ENCODE data around the gene BPNT1. TPM values are rescaled to one million over a fixed set of nuclear protein-coding genes. Genes with fewer than 3 reads are reported as not detected.

The BPNT1 gene
- total RNA-seq, 4 donors from 2014 or later = 12.3 to 28.8 (median 13.5) TPM

DNA sequence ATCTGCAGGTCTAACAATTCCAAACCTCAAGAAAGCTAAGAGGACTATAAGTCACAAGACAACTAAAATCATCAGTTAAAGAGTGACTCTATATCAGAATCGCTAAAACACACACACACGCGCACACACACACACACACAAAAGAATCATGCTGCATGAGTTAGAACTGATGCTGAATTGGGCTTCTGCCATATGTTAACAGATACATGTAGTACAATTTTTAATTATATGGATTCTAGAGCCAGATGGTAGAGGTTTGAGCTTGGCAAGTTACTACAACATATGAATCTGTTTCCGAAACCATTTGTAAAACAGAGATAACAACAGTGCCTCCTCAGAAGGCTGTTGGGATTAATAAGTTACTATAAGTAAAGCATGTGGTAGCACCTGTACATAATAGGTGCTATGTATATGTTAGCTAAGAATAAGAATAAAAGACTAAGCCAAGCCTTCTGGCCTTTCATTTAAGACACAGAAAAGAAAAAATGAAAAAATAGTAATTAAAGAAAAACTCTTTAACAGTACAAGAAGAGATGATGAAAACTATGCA lies 61.2 kb downstream of the BPNT1 start:
- intact Hi-C loops (cut with DNase I; ENCODE audit: low total_unique reads) = no loop called here
- Histone ChIP-seq H3K27me3 (no peaks in the 10 kb centered on the region), H3K36me3 (peaks cover 0 to 5% of the 10 kb centered on the region in 2 donors), H3K4me1 (no peaks in the 10 kb centered on the region), H3K9me3 (no peaks in the 10 kb centered on the region), H3K4me3 (no peak overlapping the region), H3K27ac (no peak overlapping the region)
- no peak for DNase-seq
- no peak for TF ChIP-seq POLR2A (IDR thresholded peaks at IDR 0.05)
- TF ChIP-seq CTCF (IDR thresholded peaks at IDR 0.05) = no peak

- no peak for TF ChIP-seq POLR2A (IDR thresholded peaks at IDR 0.05)
- TF ChIP-seq CTCF (IDR thresholded peaks at IDR 0.05) = no peak
- H3K9me3 ChIP-seq = no peaks in the 10 kb centered on the region
- no peak for DNase-seq
- no peak overlapping the region for H3K4me3 ChIP-seq
- no peaks in the 10 kb centered on the region for H3K27me3 ChIP-seq
- H3K4me1 ChIP-seq = no peaks in the 10 kb centered on the region
- H3K27ac ChIP-seq = no peak overlapping the region
- intact Hi-C loops (cut with DNase I; ENCODE audit: low total_unique reads) = no loop called here
- H3K36me3 ChIP-seq = no peaks in the 10 kb centered on the region
Measured at GRCh38 chr1:220019071-220019470, 70.5 kb downstream of the BPNT1 start.

- Histone ChIP-seq H3K4me3 (no peak overlapping the region), H3K9me3 (no peaks in the 10 kb centered on the region), H3K4me1 (no peaks in the 10 kb centered on the region), H3K36me3 (no peaks in the 10 kb centered on the region), H3K27me3 (no peaks in the 10 kb centered on the region), H3K27ac (no peak overlapping the region)
- intact Hi-C loops (cut with DNase I; ENCODE audit: low total_unique reads) = no loop called here
- no peak for TF ChIP-seq CTCF (IDR thresholded peaks at IDR 0.05)
- TF ChIP-seq POLR2A (IDR thresholded peaks at IDR 0.05) = no peak
- no peak for DNase-seq
Measured at GRCh38 chr1:220013497-220013896, 76.1 kb downstream of the BPNT1 start.

DNA sequence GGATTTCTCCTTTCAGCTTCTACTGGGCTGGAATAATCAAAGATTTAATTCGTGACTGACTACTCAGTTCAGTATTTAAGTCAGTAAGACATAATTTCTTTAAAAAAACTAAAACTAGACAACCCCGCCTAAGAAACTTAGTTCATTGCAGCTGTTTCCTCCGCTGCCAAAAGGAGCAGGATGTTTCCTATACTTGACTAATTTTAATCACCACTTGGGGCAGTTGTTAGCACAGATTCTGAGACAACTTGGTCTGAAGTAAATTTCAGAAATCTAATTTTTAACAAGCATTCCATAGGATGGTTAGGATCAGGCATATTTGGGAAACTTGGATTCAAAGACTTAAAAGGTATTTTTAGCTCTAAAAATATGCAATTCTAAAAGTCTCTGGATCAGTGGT lies 77.3 kb downstream of the BPNT1 start:
- intact Hi-C loops (cut with DNase I; ENCODE audit: low total_unique reads) = no loop called here
- H3K4me3 ChIP-seq = no peak overlapping the region
- no peaks in the 10 kb centered on the region for H3K36me3 ChIP-seq
- TF ChIP-seq POLR2A (IDR thresholded peaks at IDR 0.05) = no peak
- no peak for TF ChIP-seq CTCF (IDR thresholded peaks at IDR 0.05)
- H3K27me3 ChIP-seq = no peaks in the 10 kb centered on the region
- no peak for DNase-seq
- H3K4me1 ChIP-seq = no peaks in the 10 kb centered on the region
- H3K9me3 ChIP-seq = no peaks in the 10 kb centered on the region
- no peak overlapping the region for H3K27ac ChIP-seq

GRCh38 chr1:220011620-220012019 lies 78.0 kb downstream of the BPNT1 start:
- intact Hi-C loops (cut with DNase I; ENCODE audit: low total_unique reads) = no loop called here

More at GRCh38 chr1:220011620-220012019, 78.0 kb downstream of the BPNT1 start:
- DNase-seq = no peak
- H3K9me3 ChIP-seq = no peaks in the 10 kb centered on the region
- TF ChIP-seq CTCF (IDR thresholded peaks at IDR 0.05) (no peak), POLR2A (IDR thresholded peaks at IDR 0.05) (no peak)
- no peaks in the 10 kb centered on the region for H3K36me3 ChIP-seq
- no peaks in the 10 kb centered on the region for H3K27me3 ChIP-seq
- no peaks in the 10 kb centered on the region for H3K4me1 ChIP-seq
- H3K4me3 ChIP-seq = no peak overlapping the region
- H3K27ac ChIP-seq = no peak overlapping the region

MicroRNAs within 50 kb of the gene (microRNA counts, 767-probe panel; counts per million panel counts)
- microRNA hsa-miR-194-5p = 3,790 to 3,954 counts per million in 2 donors
- 0 counts per million in 2 donors for microRNA hsa-miR-215

Small RNAs within 50 kb of the gene (microRNA-seq; reads per million reads assigned to microRNA genes)
- not detected for gene MIR194-1 (ENCODE audit: borderline microRNAs expressed, borderline replicate concordance)
- not detected for gene MIR215 (ENCODE audit: borderline microRNAs expressed, borderline replicate concordance)

Small RNAs within 50 kb of the gene (small RNA-seq; reads per million reads assigned to genes)
- gene MIR194-1 (not detected), gene MIR215 (0.30 reads per million)

Other genes with a start within 250 kb of the BPNT1 start
- under 1 TPM in 1 of 4 donors, not detected in 3; 0.69 TPM for gene SLC30A10, start 161.2 kb downstream of the BPNT1 start, total RNA-seq
- gene EPRS1, start 43.3 kb downstream of the BPNT1 start, total RNA-seq = 100 to 1,000 TPM in 1 of 4 donors, 10 to 100 TPM in 3; 16.8 to 101 (median 52.2) TPM
- 10 to 100 TPM; 41.0 to 76.5 (median 49.8) TPM for gene IARS2, start 4.3 kb upstream of the BPNT1 start, total RNA-seq
- gene RAB3GAP2, start 182.7 kb upstream of the BPNT1 start, total RNA-seq = 10 to 100 TPM in 3 of 4 donors, 1 to 10 TPM in 1; 9.4 to 47.6 (median 33.5) TPM

All from uterus (tissue), 4 donors.